Stimulated activated CD4-positive, alpha-beta T cell treated with anti-CD3 and anti-CD28 coated beads, TNF-alpha, amount 100 ng/mL, for 48 hours (primary cell): ENCODE data around the gene LHPP.
"Not testable (repeated sequence)": the region's sequence is repeated elsewhere in the genome, so short reads cannot be mapped to it uniquely, and the experiment has no call there.

Experiments
- DNase-seq, 3 donors: peaks; one replicate each; pipeline ENCODE4 v3.0.0-alpha.2; 2020; ENCODE audit warnings: low read depth in 3 of 3

LHPP gene

GRCh38 chr10:124573726-124574455 lies 112.3 kb downstream of the LHPP start:
- DNase-seq: no peak

DNA sequence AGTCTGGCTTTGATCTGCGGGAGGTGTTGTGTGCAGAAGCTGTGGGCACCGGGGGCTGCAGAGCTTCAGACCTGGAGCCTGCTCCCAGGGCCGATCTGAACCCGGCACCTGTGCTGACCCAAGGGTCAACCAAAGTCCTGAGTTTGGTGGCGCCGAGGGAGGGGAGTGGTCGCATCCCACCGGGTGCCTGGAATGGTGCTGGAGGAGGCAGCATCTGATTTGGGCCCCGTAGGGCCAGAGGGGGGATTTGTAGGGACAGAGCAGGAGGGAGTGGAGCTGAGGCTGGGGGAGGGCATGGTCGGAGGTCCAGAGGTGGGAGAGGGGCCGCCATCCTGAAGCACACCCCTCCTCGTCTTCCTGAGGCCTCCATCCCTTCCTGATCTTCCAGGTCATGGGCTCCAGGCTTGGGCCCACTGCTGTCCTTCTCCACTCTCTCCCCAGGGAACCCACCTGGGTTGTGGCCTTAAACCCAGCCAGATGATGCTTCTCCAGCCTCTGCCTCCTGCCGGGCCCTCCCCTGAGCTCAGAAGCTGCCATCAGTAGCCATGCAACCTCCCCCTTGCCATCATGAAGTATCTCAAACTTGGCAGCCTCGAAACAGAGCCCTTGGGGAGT lies 112.9 kb downstream of the LHPP start:
- DNase-seq: no peak

DNA sequence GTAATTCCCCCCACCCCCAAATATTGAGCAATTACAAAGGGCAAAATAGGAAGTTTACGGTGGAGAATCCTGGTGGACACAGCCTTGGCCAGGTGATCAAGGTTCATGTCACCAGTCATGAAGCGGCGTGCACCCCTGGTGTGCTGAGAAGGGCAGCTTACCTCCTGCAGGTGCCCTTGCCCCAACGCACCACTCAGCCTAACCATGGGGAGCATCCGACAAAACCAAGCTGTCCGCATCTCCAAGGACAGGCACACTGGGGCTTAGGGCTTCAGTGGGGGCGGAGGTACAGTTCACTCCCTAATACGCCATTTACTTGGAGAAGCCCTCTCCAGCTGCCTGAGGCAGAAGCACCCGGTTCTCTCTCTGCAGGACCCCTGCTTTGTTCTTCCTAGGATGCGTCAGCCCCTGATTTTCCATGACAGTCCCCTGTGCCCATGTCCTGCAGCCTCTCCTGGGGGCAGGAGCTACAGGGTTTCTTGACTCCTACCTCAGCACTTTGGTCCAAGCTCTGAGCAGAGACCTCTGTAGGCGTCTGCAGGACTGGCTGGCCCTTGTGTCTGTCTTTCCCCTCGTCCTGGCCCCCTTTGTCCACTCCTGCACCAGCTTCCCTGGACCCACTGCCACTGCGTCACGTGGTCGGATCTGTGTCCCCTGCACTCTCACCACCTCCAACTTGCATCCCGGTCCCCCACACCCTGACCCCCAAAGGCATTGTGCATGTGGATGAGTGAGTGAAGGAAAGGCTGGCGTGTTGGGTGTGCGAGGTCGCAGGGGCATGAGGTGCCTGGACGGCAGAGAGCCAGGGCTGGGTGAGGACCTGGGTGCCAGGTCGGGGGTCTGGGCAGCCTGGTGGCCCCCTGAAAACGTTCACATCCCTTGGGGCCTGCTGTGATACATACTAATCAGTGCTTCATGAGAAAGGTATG lies 113.7 kb downstream of the LHPP start:
- DNase-seq: no peak

GRCh38 chr10:124576526-124577420 lies 115.2 kb downstream of the LHPP start:
- no peak for DNase-seq

- DNase-seq: no peak
These were observed 116.0 kb downstream of the LHPP start for GRCh38 chr10:124577651-124578050.

GRCh38 chr10:124578231-124579010 lies 116.8 kb downstream of the LHPP start:
- DNase-seq: no peak

DNA sequence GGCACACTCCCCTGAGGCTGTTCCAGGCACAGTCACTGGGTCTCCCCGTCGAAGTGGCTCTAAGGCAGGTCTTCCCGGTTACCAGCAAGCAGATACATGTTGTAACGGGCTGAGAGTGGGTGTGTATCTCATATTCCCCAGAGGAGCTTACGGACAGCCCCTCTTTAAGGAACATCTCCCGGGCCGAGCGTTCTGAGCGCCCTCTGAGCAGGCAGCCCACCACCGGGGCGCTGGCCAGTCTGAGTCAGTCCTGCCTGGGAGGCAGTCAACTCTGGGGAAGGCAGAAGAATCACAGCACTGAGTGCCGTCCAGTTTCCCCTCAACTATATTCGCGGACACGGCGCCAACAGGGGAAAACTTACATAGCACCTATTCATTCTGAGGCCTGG lies 117.4 kb downstream of the LHPP start:
- DNase-seq: no peak

DNA sequence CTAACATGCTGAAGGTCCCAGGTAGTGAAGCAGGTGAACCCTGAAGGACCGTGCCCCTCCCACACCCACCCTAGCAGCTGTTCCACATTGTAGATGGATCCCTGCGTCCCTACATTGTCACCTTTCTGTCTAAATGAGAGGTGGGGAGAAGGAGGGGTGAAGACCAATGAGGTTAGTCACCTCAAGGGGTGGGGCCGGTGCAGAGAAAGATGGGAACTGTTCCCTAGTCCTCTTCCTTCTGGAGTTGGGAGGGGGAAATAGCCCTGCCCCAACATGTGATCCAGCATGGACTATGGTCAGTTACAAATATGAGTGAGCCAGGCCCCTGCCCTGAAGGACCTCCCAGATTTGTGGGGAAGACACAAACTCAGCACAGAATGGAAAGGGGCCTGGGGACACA lies 124.5 kb downstream of the LHPP start:
- DNase-seq: no peak

- no peak for DNase-seq
These were observed 126.2 kb downstream of the LHPP start for GRCh38 chr10:124587811-124588211.

DNA sequence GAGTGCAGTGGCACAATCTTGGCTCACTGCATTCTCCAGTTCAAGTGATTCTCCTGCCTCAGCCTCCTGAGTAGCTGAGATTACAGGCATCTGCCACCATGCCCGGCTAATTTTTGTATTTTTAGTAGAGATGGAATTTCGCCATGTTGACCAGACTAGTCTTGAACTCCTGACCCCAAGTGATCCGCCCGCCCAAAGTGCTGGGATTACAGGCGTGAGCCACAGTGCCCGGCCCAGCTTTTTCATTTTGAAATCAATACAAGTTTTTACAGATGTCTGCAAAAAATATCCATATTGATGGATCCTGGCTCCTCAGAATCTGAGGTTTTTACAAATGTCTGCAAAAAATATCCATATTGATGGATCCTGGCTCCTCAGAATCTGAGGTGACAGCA lies 126.7 kb downstream of the LHPP start:
- not testable (repeated sequence) for DNase-seq

DNA sequence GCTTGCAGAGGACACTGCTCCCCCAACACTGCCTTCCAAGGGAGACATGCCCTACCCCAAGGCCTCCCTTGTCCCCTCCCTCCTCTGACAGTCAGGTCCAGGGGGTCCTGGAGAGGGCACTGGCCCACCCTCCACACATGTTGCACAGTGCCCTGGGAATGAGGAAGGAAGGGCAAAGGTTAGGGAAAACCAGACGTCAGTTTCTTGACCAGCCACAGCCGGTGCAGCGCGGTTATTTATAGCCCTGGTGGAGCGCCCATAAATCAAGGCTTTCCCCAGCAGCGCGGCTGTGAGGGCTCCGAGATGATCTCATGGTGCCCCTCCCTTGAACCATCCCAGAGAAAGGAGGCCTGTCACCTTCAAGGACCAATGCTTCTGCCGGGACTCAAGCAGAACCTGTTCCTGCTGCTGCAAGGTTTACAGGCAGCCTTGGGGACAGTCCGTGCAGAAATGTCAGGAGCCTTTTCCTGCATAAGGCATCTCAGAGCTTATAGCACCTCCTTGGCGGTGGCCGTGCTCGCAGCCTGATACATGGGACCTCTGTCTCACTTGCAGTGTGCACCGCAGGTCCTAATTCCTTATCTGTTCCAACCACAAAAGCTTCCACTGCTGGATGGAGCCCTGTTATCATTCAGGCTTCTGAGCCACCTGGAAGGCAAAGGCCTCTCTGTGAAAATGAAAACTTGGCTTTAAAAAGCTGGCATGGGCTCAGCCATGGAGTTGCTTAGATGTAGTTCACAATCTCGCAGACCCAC lies 127.3 kb downstream of the LHPP start:
- DNase-seq: no peak

DNA sequence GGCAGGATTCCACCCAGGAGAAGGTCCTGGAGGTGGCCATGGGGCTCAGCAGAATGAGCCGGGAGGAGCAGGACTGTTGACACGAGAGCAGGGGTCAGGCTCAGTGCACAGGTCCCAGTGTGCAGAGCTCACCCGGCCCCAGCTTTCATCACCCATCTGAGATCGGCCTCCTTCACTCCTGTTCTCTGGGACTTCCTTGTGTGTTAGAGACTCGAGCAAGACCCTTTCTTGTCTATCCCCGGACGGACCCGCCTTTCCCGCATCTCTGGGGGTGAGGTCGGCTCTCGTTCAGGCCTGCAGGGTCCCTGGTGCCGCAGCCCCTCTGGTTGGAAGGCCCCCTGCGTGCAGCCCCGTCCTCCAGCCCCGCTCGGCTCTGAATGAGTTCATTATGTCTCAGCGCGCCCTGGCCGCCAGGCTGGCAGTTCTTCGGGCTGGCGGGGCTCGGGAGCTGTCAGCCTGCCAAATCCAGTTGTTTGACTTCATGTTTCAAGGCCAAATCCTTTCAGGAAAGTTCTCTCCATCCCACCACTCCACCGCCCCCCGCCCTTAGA lies 127.9 kb downstream of the LHPP start:
- no peak for DNase-seq

GRCh38 chr10:124590216-124591122 lies 128.8 kb downstream of the LHPP start:
- no peak for DNase-seq

DNA sequence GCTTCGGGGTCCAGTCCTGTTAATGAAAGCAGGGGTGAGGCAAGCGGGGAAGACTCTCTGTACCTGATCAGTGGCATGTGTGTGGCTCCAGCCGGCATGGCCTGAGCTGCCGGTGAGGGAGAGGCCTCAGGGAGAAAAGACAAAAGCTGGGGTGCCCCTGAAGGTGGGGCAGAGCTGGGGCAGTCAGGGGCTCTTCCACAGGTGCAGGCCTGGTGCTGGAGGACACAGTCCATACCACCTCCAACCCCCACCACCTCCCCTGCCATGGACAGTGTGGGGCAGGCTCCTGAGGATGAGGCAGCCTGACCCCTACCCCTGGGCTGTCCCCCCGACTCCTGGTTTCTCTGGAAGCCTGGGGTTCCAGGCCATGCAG lies 129.5 kb downstream of the LHPP start:
- no peak for DNase-seq

DNA sequence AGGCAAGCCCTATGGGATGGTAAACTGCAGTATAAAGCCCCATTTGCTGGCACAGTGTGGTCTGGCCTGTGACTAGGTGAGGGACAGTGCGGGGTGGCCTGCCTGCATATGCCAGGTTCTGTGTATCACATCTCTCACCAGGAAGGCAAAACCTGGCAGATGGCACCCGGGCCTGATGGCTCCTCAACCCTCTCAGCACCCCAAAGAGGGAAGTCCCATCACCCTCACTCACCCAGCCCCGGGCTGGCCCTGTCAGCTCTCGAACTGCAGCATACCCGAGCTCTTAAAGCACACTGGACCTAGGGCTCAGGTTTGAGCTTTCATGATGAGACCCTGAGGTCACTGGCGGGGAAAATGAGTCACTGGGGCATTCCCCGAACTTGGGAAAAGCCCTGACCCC lies 130.5 kb downstream of the LHPP start:
- no peak for DNase-seq

- no peak for DNase-seq
These were observed 131.3 kb downstream of the LHPP start for GRCh38 chr10:124592736-124593430.

- DNase-seq: no peak
These were observed 131.9 kb downstream of the LHPP start for GRCh38 chr10:124593431-124593985.

GRCh38 chr10:124594240-124594639 lies 132.6 kb downstream of the LHPP start:
- no peak for DNase-seq
